ENCODE results near the gene TMEM212. TPM values are rescaled to one million over a fixed set of nuclear protein-coding genes. Genes with fewer than 3 reads are reported as not detected.

TMEM212 gene
- total and polyA plus RNA-seq, 2 of the 13 experiments (the other 11 are each of a cell fraction or from before 2014, with no cell fraction given), result not detected

DNA sequence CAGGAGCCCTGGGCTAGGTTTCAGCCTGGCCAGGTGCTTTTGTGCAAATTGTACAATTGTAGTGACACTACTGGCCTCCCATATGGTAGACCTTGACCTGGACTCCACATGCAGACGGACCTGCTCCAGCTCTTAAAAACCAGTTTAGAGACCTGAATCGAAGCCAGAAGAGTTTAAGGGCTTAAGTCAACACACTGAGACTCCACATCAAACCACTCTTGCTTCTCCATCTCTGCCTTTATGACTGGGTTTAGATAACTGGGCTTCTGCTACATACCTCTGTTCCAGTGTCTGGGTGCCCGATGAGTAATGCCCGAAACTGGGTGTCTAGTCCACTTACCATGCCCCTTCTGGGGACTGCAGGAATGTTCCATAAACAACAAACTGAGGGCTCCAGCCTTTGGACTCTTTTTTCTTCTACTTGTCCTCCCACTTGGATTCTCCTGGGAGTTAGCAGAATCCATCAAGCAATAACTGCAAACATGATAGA is 32.8 kb downstream of the TMEM212 start:
- Histone ChIP-seq H3K9ac (ENCODE audit: insufficient read depth, low read depth, low read length) (no peak overlapping the region), H3K27me3 (ENCODE audit: control insufficient read depth in 1 of 2, insufficient read depth in 2 of 2, low read length in 2 of 2) (no peaks in the 10 kb centered on the region), H3K4me2 (ENCODE audit: low read depth, low read length) (peak overlapping the region; percentile 21), H3K4me3 (replicated peaks in 1 of 3; ENCODE audit: insufficient read depth in 1 of 3, low read depth in 2 of 3, low read length in 3 of 3) (0 out of 6 replicates have a peak overlapping the region, but pooled peaks of 1 of the 3 experiments have one; percentile 12), H4K20me1 (ENCODE audit: insufficient read depth, low read length) (no peaks in the 10 kb centered on the region), H3K9me3 (ENCODE audit: low read length) (no peaks in the 10 kb centered on the region), H2AFZ (ENCODE audit: low read length) (no peak overlapping the region), H3K79me2 (ENCODE audit: insufficient read depth, low read length) (no peaks in the 10 kb centered on the region), H3K4me1 (ENCODE audit: insufficient read depth, low read length) (peaks cover 65% of the 10 kb centered on the region), H3K36me3 (replicated peaks in 1 of 2; ENCODE audit: control insufficient read depth in 1 of 2, insufficient read depth in 2 of 2, low read length in 2 of 2) (no peaks in the 10 kb centered on the region), H3K27ac (ENCODE audit: extremely low read length, insufficient read depth, low read length) (peak overlapping the region; percentile 28)
- DNase-seq (ENCODE audit: low spot score), result peak; percentile 48
- 19% methylated on average over 4 of the region's 4 CpGs for WGBS (ENCODE audit: low lambda C conversion rate)
- ATAC-seq, result peak; percentile 70
- ChIA-PET POLR2A (interaction anchor here (1.0 kb wide), 1 partner anchor 35 kb away, joined by 4 read pairs; no protein-coding TSS in a partner anchor), CTCF (ENCODE audit: low intra/inter-chr PET ratio, low total read pairs) (no interaction called here)
- intact Hi-C loops (cut with micrococcal nuclease; ENCODE audit: unreplicated experiment), result no loop called here
- in situ Hi-C loops (cut with HindIII; ENCODE audit: extremely low pct_ligation_motif_present, low pct_unique_long_range_greater_than_20kb), result no loop called here
- BruUV-seq (replicated peaks), result no TSS peak
- FAIRE-seq, result no peak
- TF ChIP-seq BRD4 (CRISPR knock-in tag; IDR thresholded peaks at IDR 0.05) (0 out of 2 replicates have a peak, but pooled peaks have one; percentile 34), MIXL1 (CRISPR knock-in tag; IDR thresholded peaks at IDR 0.05) (0 out of 2 replicates have a peak, but pooled peaks have one; percentile 22), ZNF644 (CRISPR knock-in tag; IDR thresholded peaks at IDR 0.05; ENCODE audit: low read depth) (peak; percentile 70; the same call in 1 of the 2 replicates), NCOA2 (CRISPR knock-in tag; IDR thresholded peaks at IDR 0.05) (0 out of 2 replicates have a peak, but pooled peaks have one; percentile 20), HNF4G (IDR thresholded peaks at IDR 0.05; ENCODE audit: borderline replicate concordance, low read depth, low read length) (peak; percentile 36; the same call in 1 of the 2 replicates), HNF4G (CRISPR knock-in tag; IDR thresholded peaks at IDR 0.05; ENCODE audit: borderline replicate concordance, low read depth) (no peak), ZNF331 (CRISPR knock-in tag; IDR thresholded peaks at IDR 0.05) (0 out of 2 replicates have a peak, but pooled peaks have one; percentile 17), SP5 (CRISPR knock-in tag; IDR thresholded peaks at IDR 0.05; ENCODE audit: borderline replicate concordance, low read depth) (no peak), ONECUT2 (CRISPR knock-in tag; IDR thresholded peaks at IDR 0.05) (peak; percentile 48; the same call in 1 of the 2 replicates), ZNF530 (CRISPR knock-in tag; IDR thresholded peaks at IDR 0.05; ENCODE audit: low read depth) (no peak), FOXA1 (IDR thresholded peaks at IDR 0.05) (no peak), FOXA1 (CRISPR knock-in tag; IDR thresholded peaks at IDR 0.05) (peak; percentile 59; the same call in 1 of the 2 replicates), IRF2 (CRISPR knock-in tag; IDR thresholded peaks at IDR 0.05) (peak; percentile 44; the same call in 1 of the 2 replicates), HMG20A (CRISPR knock-in tag; IDR thresholded peaks at IDR 0.05; ENCODE audit: borderline replicate concordance) (peak; percentile 55; the same call in 1 of the 2 replicates)
- TF ChIP-seq, protein P1, sequence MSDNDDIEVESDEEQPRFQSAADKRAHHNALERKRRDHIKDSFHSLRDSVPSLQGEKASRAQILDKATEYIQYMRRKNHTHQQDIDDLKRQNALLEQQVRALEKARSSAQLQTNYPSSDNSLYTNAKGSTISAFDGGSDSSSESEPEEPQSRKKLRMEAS (IDR thresholded peaks at IDR 0.05), result peak; percentile 64
- TF ChIP-seq, protein P2, sequence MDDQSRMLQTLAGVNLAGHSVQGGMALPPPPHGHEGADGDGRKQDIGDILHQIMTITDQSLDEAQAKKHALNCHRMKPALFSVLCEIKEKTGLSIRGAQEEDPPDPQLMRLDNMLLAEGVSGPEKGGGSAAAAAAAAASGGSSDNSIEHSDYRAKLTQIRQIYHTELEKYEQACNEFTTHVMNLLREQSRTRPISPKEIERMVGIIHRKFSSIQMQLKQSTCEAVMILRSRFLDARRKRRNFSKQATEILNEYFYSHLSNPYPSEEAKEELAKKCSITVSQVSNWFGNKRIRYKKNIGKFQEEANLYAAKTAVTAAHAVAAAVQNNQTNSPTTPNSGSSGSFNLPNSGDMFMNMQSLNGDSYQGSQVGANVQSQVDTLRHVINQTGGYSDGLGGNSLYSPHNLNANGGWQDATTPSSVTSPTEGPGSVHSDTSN (CRISPR knock-in tag; IDR thresholded peaks at IDR 0.05; ENCODE audit: borderline replicate concordance), result no peak
- TF ChIP-seq, protein P3, sequence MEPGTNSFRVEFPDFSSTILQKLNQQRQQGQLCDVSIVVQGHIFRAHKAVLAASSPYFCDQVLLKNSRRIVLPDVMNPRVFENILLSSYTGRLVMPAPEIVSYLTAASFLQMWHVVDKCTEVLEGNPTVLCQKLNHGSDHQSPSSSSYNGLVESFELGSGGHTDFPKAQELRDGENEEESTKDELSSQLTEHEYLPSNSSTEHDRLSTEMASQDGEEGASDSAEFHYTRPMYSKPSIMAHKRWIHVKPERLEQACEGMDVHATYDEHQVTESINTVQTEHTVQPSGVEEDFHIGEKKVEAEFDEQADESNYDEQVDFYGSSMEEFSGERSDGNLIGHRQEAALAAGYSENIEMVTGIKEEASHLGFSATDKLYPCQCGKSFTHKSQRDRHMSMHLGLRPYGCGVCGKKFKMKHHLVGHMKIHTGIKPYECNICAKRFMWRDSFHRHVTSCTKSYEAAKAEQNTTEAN (CRISPR knock-in tag; conservative IDR thresholded peaks at IDR 0.05), result peak; percentile 75; the same call in 1 of the 2 replicates
- TF ChIP-seq, protein P4, sequence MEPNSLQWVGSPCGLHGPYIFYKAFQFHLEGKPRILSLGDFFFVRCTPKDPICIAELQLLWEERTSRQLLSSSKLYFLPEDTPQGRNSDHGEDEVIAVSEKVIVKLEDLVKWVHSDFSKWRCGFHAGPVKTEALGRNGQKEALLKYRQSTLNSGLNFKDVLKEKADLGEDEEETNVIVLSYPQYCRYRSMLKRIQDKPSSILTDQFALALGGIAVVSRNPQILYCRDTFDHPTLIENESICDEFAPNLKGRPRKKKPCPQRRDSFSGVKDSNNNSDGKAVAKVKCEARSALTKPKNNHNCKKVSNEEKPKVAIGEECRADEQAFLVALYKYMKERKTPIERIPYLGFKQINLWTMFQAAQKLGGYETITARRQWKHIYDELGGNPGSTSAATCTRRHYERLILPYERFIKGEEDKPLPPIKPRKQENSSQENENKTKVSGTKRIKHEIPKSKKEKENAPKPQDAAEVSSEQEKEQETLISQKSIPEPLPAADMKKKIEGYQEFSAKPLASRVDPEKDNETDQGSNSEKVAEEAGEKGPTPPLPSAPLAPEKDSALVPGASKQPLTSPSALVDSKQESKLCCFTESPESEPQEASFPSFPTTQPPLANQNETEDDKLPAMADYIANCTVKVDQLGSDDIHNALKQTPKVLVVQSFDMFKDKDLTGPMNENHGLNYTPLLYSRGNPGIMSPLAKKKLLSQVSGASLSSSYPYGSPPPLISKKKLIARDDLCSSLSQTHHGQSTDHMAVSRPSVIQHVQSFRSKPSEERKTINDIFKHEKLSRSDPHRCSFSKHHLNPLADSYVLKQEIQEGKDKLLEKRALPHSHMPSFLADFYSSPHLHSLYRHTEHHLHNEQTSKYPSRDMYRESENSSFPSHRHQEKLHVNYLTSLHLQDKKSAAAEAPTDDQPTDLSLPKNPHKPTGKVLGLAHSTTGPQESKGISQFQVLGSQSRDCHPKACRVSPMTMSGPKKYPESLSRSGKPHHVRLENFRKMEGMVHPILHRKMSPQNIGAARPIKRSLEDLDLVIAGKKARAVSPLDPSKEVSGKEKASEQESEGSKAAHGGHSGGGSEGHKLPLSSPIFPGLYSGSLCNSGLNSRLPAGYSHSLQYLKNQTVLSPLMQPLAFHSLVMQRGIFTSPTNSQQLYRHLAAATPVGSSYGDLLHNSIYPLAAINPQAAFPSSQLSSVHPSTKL (CRISPR knock-in tag; IDR thresholded peaks at IDR 0.05), result peak; percentile 58
- TF ChIP-seq, protein P5, sequence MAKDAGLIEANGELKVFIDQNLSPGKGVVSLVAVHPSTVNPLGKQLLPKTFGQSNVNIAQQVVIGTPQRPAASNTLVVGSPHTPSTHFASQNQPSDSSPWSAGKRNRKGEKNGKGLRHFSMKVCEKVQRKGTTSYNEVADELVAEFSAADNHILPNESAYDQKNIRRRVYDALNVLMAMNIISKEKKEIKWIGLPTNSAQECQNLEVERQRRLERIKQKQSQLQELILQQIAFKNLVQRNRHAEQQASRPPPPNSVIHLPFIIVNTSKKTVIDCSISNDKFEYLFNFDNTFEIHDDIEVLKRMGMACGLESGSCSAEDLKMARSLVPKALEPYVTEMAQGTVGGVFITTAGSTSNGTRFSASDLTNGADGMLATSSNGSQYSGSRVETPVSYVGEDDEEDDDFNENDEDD (CRISPR knock-in tag; IDR thresholded peaks at IDR 0.05; ENCODE audit: borderline replicate concordance), result peak; percentile 36; the same call in 1 of the 2 replicates

Data from HepG2 (cell line).